Fibroblast of skin of left biceps (primary cell): ENCODE measurements around the gene TIMM29.

Source experiments
- DNase-seq, 2 experiments: peaks; one replicate each; pipeline ENCODE4 v3.0.0-alpha.2; 2013; ENCODE audit warnings: low read depth in 2 of 2

The TIMM29 gene

DNA sequence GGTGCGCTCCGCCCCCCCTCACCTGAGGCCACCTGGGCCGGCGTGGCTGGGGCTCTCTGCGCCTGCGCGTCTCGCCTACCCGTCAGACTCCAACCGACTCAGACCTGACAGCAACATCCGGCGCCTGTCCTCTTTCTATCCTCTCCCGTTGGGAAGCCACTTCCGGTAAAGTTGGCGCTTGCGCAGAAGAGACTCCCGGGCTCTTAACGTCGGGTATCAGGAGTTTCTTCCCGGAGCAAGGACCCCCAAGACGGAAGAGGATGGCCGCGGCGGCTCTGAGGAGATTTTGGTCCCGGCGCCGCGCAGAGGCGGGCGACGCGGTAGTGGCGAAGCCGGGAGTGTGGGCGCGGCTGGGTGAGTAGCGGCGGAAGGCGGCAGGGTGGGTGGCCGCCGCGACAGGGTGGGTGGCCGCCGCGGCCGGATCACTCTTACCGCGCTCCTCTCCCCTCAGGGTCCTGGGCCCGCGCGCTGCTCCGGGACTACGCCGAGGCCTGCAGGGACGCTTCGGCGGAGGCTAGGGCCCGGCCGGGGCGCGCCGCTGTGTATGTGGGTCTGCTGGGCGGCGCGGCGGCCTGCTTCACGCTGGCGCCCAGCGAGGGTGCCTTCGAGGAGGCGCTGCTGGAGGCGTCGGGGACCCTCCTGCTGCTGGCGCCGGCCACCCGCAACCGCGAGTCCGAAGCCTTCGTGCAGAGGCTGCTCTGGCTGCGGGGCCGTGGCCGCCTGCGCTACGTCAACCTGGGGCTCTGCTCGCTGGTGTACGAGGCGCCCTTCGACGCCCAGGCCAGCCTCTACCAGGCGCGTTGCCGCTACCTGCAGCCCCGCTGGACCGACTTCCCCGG is at the start of gene TIMM29, which contains the start of gene YIPF2:
Gene TIMM29, plus strand, starts transcription at position 249 of the 839 bp plus-strand sequence. Its CDS starts 12 bp downstream, at position 261.
Gene YIPF2, minus strand, starts transcription at position 77 of the 839 bp plus-strand sequence. CDS start 229 bp downstream, outside the sequence.
- peak; percentile 96 to 97 for DNase-seq

GRCh38 chr19:10881403-10882107 is 47.1 kb upstream of the TIMM29 start:
- DNase-seq, result no peak

- DNase-seq, result no peak
Observed at GRCh38 chr19:10882108-10882457, 46.5 kb upstream of the TIMM29 start.

DNA sequence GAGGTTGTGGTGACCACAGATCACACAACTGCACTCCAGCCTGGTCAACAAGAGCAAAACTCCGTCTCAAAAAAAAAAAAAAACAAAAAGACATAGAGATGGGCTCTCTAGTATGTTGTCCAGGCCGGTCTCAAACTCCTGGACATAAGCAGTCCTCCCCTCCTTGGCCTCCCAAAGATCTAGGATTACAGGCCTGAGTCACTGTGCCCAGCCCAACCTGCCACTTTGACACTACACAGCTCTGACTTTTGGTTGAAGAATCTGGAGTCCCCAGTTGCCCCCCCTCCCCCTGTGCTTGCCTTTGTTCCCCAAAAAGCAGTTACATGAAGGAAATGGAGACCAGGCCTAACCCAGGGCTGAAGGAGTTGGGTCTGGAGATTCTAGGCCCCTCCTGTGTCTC is 44.3 kb upstream of the TIMM29 start:
- DNase-seq, result no peak

- no peak for DNase-seq
Observed at GRCh38 chr19:10885201-10886169, 43.1 kb upstream of the TIMM29 start.

- no peak for DNase-seq
Observed at GRCh38 chr19:10887616-10888367, 40.8 kb upstream of the TIMM29 start.

DNA sequence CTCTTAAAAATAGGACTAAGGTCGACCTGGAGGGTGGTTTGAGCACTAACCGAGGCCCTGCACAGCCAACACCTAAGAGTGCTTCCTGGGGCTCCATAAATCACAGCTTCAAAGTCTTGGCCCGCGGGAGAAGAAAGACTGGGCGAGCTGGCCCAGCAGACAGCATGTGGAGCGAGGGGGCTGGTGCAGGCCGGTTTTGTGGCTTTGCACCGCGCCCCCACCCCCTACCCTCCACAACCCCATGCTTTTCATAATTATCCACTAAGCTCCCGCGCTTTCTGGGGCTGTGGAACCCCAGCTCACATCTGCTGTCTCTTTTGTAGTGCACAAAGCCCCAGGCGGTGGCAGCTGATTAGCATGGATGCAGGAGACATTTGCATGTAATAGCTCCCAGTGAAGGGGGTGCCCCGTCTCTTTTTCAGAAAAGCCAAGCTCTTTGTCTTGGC is 40.2 kb upstream of the TIMM29 start:
- no peak for DNase-seq

GRCh38 chr19:10889880-10890279 is 38.7 kb upstream of the TIMM29 start:
- no peak for DNase-seq

- DNase-seq, result no peak
Observed at GRCh38 chr19:10891405-10892086, 37.1 kb upstream of the TIMM29 start.

DNA sequence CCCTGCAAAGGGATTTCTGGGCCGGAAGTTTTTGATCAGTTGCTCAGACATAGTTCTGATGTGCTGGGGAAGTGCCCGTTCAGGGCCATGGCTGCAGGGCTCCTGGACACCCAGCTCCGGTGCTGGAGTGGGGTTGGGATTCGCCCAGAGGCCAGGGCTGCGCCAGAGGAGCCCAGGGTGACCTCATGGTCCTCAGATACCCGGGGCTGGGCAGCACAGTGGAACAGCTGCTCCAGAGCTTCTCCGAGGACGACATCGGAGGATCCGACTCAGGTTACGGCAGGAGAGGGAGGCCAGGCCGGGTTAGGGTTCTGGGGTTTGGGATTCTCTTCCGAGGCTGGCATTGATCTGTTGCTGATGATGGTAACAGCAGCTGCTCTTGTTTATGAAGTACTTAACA is 36.4 kb upstream of the TIMM29 start:
- no peak for DNase-seq

GRCh38 chr19:10894911-10895213 is 33.7 kb upstream of the TIMM29 start:
- DNase-seq, result no peak

- DNase-seq, result no peak
Observed at GRCh38 chr19:10895363-10895762, 33.2 kb upstream of the TIMM29 start.

GRCh38 chr19:10895920-10896319 is 32.7 kb upstream of the TIMM29 start:
- DNase-seq, result no peak

DNA sequence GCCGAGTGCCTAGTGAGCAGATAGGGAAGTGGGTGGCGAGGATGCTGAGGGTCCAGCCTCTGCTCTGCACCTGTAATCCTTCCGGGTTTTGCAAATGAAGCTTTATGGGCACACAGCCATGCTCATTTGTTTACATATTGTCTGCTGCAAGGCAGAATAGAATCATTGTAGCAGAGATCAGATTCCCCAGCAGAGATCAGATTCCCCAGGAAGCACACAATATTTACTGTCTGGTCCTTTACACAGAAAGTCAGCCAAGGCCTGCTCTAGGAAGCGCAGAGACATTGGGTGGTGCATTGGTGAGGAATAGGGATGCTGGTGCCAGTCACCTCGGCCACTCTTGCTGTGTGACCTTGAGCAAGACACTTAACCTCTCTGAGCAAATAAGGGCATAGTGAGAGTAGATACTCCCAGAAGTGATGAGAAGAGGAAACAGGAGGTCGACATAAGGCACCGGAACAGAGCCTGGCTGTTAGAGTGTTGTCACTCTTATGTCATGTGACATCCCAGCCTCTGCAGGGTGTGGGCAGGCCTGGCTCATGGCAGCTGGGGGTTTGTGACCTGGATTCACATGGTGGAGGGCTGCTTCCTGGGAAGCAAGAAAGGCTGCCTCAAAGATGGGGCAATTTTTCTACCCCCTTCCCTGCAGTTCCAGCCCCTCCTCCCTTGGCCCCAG is 31.6 kb upstream of the TIMM29 start:
- DNase-seq, result no peak

- DNase-seq, result no peak
Observed at GRCh38 chr19:10898633-10899032, 30.0 kb upstream of the TIMM29 start.

GRCh38 chr19:10899151-10899653 is 29.4 kb upstream of the TIMM29 start:
- DNase-seq, result no peak

- DNase-seq, result no peak
Observed at GRCh38 chr19:10907925-10908324, 20.7 kb upstream of the TIMM29 start.

DNA sequence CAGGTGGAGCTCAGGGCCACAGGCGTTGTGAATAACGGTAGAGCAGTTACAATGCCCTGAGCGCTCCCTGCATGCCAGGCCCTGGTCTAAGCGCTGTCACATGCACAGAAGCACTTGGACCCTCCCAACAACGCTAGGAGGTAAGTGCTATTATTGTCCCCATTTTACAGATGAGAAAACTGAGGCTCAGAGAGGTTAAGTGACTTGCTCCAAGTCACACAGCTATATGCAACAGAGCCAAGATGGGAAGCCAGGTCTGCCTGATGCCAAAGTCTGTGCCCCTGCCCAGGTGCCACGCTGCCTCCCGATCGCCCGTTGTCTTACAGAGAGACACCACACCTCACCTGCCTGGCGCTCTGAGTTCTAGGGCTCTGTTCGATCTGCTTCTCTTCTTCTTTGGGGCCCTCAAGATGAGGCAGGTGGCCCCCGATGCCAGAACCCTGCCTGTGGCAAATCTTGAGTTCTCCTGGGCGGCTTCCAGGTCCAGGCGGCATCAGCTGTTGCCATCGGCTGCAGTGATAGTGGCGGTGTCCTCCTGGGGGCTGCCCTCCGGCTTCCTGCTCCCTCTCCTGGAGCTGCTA is 20.1 kb upstream of the TIMM29 start:
- no peak for DNase-seq

DNA sequence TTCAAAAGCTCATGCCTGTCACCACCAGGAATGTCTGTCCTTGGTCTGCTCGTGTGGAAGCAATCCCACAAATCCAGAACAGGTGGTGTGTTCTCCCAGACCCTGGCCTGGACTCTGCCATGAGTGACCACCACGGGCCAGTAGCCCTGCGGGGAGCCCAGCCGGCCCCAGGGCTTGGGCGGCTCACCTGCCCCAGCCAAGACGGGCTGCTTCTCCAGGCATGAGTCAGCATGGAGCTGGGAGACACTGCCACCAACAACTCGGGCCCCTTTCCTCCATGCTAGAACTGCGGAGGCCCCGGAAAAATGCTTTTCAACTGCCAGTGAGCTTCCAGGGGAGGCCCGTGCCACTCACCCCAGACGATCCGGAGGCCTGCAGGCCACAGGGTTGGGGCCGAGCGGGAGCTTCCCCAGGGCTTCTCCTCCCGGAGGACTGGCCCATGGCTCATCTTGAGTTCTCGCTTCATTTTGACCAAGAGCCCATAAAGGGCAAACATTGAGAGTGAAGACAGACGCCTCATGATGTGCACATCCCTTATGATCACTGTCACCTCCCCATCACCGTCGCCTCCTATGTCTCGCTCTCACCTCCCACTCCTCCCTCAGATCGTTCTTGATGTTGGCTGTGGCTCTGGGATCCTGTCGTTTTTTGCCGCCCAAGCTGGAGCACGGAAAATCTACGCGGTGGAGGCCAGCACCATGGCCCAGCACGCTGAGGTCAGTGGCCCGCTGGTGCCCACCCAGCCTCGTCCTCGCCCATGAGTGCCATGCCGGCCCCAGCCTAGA is 16.8 kb upstream of the TIMM29 start:
- DNase-seq, result no peak
